ENCODE measurements around the gene SFSWAP.

Gene SFSWAP

GRCh38 chr12:131795690-131796410, 85.0 kb downstream of the SFSWAP start:
- no peak for TF ChIP-seq CTCF (IDR thresholded peaks at IDR 0.05; ENCODE audit: low read depth, low read length)
- DNase-seq, result no peak
- Histone ChIP-seq H3K4me3 (ENCODE audit: low read depth, low read length) (no peak overlapping the region), H3K27me3 (ENCODE audit: insufficient read depth, low read depth, severe bottlenecking) (no peaks in the 10 kb centered on the region), H3K36me3 (peaks cover 20% of the 10 kb centered on the region), H3K27ac (no peak overlapping the region), H3K9me3 (ENCODE audit: severe bottlenecking) (no peaks in the 10 kb centered on the region)

- H3K4me3 ChIP-seq (ENCODE audit: low read depth, low read length), result no peak overlapping the region
- H3K36me3 ChIP-seq, result peaks cover 17% of the 10 kb centered on the region
- no peak overlapping the region for H3K27ac ChIP-seq
- no peaks in the 10 kb centered on the region for H3K27me3 ChIP-seq (ENCODE audit: insufficient read depth, low read depth, severe bottlenecking)
- TF ChIP-seq CTCF (IDR thresholded peaks at IDR 0.05; ENCODE audit: low read depth, low read length), result no peak
- no peaks in the 10 kb centered on the region for H3K9me3 ChIP-seq (ENCODE audit: severe bottlenecking)
- DNase-seq, result no peak
These were observed 85.5 kb downstream of the SFSWAP start for GRCh38 chr12:131796411-131796736.

GRCh38 chr12:131796754-131797587, 86.1 kb downstream of the SFSWAP start:
- no peak for DNase-seq
- no peak overlapping the region for H3K4me3 ChIP-seq (ENCODE audit: low read depth, low read length)
- H3K27ac ChIP-seq, result no peak overlapping the region
- H3K36me3 ChIP-seq, result peaks cover 17% of the 10 kb centered on the region
- TF ChIP-seq CTCF (IDR thresholded peaks at IDR 0.05; ENCODE audit: low read depth, low read length), result no peak
- no peaks in the 10 kb centered on the region for H3K27me3 ChIP-seq (ENCODE audit: insufficient read depth, low read depth, severe bottlenecking)
- no peaks in the 10 kb centered on the region for H3K9me3 ChIP-seq (ENCODE audit: severe bottlenecking)

- TF ChIP-seq CTCF (IDR thresholded peaks at IDR 0.05; ENCODE audit: low read depth, low read length), result no peak
- Histone ChIP-seq H3K27ac (no peak overlapping the region), H3K27me3 (ENCODE audit: insufficient read depth, low read depth, severe bottlenecking) (no peaks in the 10 kb centered on the region), H3K9me3 (ENCODE audit: severe bottlenecking) (no peaks in the 10 kb centered on the region), H3K4me3 (ENCODE audit: low read depth, low read length) (no peak overlapping the region), H3K36me3 (peaks cover 23% of the 10 kb centered on the region)
- no peak for DNase-seq
These were observed 86.7 kb downstream of the SFSWAP start for GRCh38 chr12:131797588-131797934.

- Histone ChIP-seq H3K27ac (no peak overlapping the region), H3K36me3 (peaks cover 23% of the 10 kb centered on the region), H3K27me3 (ENCODE audit: insufficient read depth, low read depth, severe bottlenecking) (no peaks in the 10 kb centered on the region), H3K4me3 (ENCODE audit: low read depth, low read length) (no peak overlapping the region), H3K9me3 (ENCODE audit: severe bottlenecking) (no peaks in the 10 kb centered on the region)
- TF ChIP-seq CTCF (IDR thresholded peaks at IDR 0.05; ENCODE audit: low read depth, low read length), result no peak
- DNase-seq, result no peak
These were observed 88.3 kb downstream of the SFSWAP start for GRCh38 chr12:131799195-131799594.
